GM21381 (cell line): ENCODE results near the gene BTN2A1.
"Not testable (repeated sequence)": the region's sequence is repeated elsewhere in the genome, so short reads cannot be mapped to it uniquely, and the experiment has no call there.

Experiments used
- ATAC-seq: cut with Tn5 transposase; IDR thresholded peaks from one replicate; pipeline ENCODE4 v1.9.1; 2021; ENCODE audit warnings: mild to moderate bottlenecking, moderate library complexity; ENCODE audit not compliant: unreplicated experiment

BTN2A1 gene

DNA sequence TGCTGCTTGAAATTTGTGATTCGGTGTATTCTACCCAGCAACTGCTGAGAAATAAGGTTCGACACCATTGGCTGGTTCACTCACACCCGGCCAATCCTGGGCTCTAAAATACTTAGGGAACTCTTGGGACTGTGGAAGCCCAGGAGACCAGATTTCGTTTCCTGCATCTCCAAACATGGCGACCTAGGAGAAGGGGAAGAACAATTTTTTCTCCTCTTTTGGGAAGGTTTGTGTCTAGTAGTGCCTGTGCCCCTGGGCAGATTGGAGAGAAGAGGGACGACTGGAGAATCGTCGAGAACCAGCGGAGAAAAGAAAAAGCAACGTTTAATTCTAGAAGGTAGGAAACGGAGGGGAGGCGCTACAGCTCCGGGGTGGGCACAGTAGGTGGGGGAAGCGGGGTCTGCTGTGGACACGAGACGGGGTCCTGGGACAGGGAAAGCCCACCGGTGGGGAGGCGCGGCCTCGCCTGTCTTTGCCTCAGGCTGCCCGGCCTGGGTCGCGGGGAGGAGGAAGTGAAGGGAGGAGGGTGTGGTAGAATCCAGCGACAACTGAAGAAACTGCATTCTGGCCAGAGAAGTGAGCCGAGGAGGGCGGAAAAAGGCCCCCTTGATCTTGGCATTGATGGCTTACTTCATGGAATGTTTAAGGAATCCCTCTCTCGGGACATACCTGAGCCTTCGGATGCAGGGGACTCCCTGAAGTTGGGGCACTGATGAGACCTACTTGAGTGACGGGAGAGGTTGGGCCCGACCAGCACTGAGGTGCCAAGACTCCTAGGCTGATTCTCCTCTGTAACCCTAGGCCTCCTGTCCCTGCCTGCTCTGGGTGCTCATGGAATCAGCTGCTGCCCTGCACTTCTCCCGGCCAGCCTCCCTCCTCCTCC, at the start of gene BTN2A1:
TSS of gene BTN2A1 (plus strand) at position 150 of the 883 bp plus-strand sequence. CDS start at position 832, 682 bp downstream.
- ATAC-seq = peak; percentile 96

GRCh38 chr6:26408828-26409730, 48.7 kb upstream of the BTN2A1 start:
- ATAC-seq = no peak

- ATAC-seq = no peak
Measured at GRCh38 chr6:26411751-26412150, 46.0 kb upstream of the BTN2A1 start.

DNA sequence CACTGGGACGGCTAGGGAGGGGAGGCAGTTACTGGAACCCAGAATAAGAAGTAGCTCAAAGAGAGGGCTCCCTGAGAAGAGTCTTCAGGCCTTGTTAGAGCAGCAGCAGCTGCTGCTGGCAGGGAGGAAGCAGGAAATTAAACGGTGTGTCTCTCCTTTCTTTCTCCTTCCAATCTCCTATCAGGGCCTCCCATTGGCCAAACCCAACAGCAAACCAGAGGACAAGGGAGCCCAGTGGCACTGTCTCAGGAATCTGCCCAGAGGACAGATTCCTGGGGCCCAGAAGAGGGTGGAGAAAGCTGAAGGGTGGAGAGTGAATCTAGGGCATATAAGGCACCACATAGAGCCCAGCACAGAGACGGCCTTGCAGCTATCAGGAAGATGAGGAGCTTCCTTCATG, 45.5 kb upstream of the BTN2A1 start:
- no peak for ATAC-seq

DNA sequence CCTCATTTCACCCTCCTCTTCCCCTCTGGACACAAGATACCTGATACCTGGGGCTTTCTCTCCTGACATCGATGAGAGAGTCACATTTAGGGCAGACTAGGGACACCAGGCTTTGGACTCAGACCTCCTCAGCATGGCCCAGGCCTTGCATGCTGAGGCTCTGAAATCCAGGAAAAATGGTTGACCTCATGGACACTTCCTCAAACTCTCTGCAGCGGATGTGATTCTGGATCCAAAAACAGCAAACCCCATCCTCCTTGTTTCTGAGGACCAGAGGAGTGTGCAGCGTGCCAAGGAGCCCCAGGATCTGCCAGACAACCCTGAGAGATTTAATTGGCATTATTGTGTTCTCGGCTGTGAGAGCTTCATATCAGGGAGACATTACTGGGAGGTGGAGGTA, 44.8 kb upstream of the BTN2A1 start:
- ATAC-seq = no peak

DNA sequence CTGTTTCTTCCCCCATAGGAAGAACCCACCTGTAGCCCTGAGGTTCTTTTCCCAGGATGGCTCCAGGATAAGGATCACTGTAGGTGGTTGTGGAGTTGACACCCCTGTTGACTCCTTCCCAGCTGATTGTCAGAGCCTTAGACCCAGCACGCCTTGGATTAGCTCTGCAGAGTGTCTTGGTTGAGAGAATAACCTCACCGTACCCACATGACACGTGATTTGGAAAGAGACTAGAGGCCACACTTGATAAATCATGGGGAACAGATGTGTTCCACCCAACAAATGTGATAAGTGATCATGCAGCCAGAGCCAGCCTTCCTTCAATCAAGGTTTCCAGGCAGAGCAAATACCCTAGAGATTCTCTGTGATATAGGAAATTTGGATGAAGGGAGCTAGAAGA, 43.5 kb upstream of the BTN2A1 start:
- no peak for ATAC-seq

- no peak for ATAC-seq
Measured at GRCh38 chr6:26415036-26415614, 42.6 kb upstream of the BTN2A1 start.

DNA sequence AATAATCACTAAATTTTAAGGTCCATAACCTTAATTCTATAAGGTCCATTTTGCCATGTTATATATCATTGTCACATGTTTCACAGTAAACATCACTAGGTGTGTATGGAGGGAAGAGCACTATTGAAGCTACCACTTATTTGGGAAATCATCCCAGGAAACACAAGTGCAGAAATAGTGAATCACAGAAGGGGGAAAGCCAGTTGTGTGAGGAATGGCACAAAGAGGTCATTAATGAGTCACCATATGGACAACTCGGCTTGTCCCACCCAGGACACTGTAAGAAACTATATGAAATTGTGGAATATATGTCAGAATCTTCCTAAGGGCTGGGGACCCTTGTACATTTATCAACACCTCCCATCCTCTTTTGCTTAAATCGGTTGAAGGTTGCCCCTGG, 42.0 kb upstream of the BTN2A1 start:
- no peak for ATAC-seq

GRCh38 chr6:26416288-26416687, 41.5 kb upstream of the BTN2A1 start:
- no peak for ATAC-seq

DNA sequence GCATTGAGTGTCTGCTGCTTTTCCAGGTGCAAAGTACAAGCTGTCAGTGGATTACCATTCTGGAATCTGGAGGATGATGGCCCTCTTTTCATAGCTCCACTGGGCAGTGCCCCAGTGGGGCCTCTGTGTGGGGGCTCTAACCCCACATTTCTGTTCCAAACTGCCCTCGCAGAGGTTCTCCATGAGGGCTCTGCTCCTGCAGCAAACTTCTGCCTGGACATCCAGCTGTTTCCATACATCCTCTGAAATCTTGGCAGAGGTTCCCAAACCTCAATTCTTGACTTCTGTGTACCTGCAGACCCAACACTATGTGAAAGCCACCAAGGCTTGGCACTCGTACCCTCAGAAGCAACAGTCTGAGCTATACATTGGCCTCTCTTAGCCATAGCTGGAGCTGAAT, 39.7 kb upstream of the BTN2A1 start:
- ATAC-seq = not testable (repeated sequence)

- not testable (repeated sequence) for ATAC-seq
Measured at GRCh38 chr6:26418795-26419194, 39.0 kb upstream of the BTN2A1 start.

DNA sequence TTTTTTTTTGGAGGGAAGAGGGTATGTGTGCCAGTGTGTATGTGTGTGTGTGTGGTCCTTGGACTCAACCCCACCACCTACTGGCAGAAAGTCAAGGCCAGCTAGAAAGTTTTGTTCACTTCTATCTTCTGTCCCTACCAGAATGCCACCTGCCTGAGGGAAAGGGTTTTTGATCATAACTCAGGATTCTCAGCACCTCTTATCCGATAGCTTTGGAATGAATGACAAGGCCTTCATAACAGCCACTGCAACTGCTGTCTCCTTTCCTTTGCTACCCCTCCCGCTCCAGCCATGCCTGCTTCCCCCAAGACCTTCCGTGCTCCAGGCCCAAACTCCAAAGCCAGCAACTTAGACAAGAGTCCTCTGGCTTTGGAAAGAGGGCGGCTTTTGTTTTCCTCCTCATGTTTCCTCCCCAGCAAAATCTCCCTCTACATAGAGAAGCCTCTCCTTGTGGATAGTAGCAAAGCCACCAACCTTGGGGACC, 37.0 kb upstream of the BTN2A1 start:
- no peak for ATAC-seq

DNA sequence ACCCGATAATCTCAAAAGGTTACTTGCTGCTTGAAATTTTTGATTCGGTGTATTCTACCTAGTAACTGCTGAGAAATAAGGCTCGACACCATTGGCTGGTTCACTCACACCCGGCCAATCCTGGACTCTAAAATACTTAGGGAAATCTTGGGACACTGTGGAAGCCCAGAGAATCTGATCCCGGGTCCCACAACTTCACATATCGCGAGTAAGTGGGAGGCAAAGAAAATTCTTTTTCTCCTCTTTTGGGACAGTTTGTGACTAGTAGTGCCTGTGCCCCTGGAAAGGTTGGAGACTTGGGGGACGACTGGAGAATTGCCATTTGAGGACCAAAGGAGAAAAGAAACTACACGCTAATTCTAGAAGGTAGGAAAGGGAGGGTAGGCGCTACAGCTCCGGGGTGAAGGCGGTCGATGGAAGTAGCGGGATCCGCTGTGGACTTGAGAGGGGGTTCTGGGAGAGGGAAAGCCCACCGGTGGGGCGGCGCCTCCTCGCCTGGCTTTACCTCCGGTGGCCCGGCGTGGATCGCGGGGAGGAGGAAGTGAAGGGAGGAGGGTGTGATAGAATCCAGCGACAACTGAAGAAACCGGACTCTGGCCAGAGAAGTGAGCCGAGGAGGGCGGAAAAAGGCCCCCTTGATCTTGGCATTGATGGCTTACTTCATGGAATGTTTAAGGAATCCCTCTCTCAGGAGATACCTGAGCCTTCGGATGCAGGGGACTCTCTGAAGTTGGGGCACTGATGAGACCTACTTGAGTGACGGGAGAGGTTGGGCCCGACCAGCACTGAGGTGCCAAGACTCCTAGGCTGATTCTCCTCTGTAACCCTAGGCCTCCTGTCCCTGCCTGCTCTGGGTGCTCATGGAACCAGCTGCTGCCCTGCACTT, 36.3 kb upstream of the BTN2A1 start:
- peak; percentile 84 for ATAC-seq

DNA sequence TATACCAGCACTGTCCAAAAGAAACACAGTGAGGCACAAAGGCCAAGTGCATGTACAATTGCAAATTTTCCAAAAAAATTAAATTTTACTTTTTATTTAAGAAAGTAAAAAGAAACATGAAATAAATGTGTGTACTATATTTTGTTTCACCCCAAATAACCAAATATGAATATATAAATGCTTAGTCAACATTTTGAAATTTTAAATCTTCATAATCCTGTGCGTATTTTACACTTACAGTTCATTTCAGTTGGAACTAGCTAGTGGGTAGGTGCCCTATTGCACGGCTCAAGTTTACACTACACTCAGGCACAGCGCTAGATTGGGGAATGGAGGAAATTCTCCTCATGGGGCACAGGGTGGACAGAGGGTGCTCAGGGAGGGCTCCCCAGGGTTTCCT, 35.4 kb upstream of the BTN2A1 start:
- no peak for ATAC-seq

GRCh38 chr6:26426691-26427450, 30.9 kb upstream of the BTN2A1 start:
- ATAC-seq = no peak

DNA sequence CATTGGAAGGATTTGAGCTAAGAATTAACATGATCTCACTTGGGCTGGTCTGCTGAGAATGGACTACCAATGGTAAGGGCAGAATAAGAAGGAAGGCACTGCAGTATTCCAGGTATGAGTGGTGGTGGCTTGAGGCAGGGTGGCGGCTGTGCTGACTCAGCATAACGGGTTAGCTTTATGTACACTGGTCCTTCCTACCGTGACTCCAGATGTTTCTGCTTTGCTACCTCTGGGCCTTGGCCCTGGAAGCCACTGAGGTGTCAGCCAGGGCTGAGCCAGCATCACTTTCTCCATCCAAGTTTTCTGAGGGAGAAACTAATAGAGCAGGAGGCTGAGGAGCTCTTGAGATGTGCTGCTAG, 30.3 kb upstream of the BTN2A1 start:
- ATAC-seq = no peak

DNA sequence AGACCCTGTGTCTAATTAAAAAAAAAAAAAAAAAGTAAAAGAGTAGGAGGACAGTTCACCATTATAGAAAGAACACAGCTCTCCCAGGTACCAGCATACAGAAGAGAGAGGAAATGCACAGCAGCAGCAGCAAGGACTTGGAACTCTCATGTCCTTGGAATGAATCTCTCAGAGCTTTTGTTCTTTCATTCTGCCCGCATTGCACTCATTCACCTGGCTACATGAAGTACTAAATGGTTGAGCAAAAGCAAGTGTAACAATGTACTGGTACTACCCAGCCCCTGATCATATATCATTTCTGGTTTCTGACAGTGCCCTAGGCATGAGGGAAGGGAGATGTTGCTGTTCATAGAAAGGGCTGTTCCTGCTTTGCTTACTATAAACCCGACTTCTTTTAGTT, 29.5 kb upstream of the BTN2A1 start:
- ATAC-seq = no peak

DNA sequence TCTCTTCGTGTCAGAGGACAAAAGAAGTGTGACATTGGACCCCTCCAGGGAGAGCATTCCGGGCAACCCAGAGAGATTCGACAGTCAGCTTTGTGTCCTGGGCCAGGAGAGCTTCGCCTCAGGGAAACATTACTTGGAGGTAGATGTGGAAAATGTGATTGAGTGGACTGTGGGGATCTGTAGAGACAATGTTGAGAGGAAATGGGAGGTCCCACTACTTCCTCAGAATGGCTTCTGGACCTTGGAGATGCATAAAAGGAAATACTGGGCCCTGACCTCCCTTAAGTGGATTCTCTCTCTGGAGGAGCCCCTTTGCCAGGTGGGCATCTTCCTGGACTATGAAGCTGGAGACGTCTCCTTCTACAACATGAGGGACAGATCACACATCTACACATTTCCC, 27.0 kb upstream of the BTN2A1 start:
- ATAC-seq = no peak

GRCh38 chr6:26431258-26432172, 26.2 kb upstream of the BTN2A1 start:
- ATAC-seq = no peak
